B cell (primary cell): Measurements from ENCODE around the gene ANKRD50. TPM values are rescaled to one million over a fixed set of nuclear protein-coding genes. Genes with fewer than 3 reads are reported as not detected.

Experiments used
- ATAC-seq: fragments of 200-7000 bp; cut with Tn5 transposase; one replicate; pipeline ENCODE4 v1.10.0; 2021; ENCODE audit warnings: low read depth, mild to moderate bottlenecking, moderate number of reproducible peaks, moderate library complexity
- CTCF ChIA-PET: fragments of 350-600 bp; sonication (Branson Sonifier 250); formaldehyde crosslinking; loops from one replicate; lab custom pipeline; 2021; ENCODE audit warnings: antibody characterized with exemption, inconsistent platforms; lab: Charles Lee
- POLR2A ChIA-PET: fragments of 350-600 bp; sonication (Branson Sonifier 250); formaldehyde crosslinking; loops from one replicate; lab custom pipeline; 2021; ENCODE audit warnings: antibody characterized with exemption; lab: Charles Lee
- DNase-seq: peaks from one replicate; pipeline ENCODE4 v3.0.0; 2013
- H2AFZ ChIP-seq: 2 replicates; pipeline ENCODE4 v1.6.1; 2012; ENCODE audit warnings: mild to moderate bottlenecking, low read depth, low read length; ENCODE audit not compliant: insufficient read depth, poor library complexity, severe bottlenecking
- H3K27ac ChIP-seq, 2 donors: 1 replicate in 1 of 2; 2 replicates in 1 of 2; pipeline ENCODE4 v1.5.1; 2012 to 2013; ENCODE audit warnings: low read length in 2 of 2, mild to moderate bottlenecking in 2 of 2, moderate library complexity in 1 of 2
- H3K27me3 ChIP-seq, 4 experiments: fragments of 200-600 bp in 1 of 4; sonication (generic) in 1 of 4; replicated peaks in 1 of 4; 1 replicate in 2 of 4; 2 replicates in 2 of 4; pipeline versions ENCODE4 v1.6.1 to v1.7.0; 2013 to 2016; ENCODE audit warnings: low read length in 3 of 4, mild to moderate bottlenecking in 2 of 4, mixed read lengths in 1 of 4, moderate library complexity in 1 of 4; ENCODE audit not compliant: insufficient read depth in 4 of 4, control insufficient read depth in 3 of 4; ENCODE audit errors: control extremely low read depth in 1 of 4
- H3K36me3 ChIP-seq, 2 experiments: replicated peaks in 1 of 2; 1 replicate in 1 of 2; 2 replicates in 1 of 2; pipeline versions ENCODE4 v1.6.1 to v1.7.1; 2013; ENCODE audit warnings: low read length in 1 of 2; ENCODE audit not compliant: insufficient read depth in 2 of 2, control insufficient read depth in 1 of 2; ENCODE audit errors: control extremely low read depth in 1 of 2, extremely low read depth in 1 of 2
- H3K4me1 ChIP-seq, 2 donors: fragments of 200-600 bp in 1 of 2; sonication (generic) in 1 of 2; 1 replicate in 1 of 2; 2 replicates in 1 of 2; pipeline versions ENCODE4 v1.5.1 to v1.6.1; 2013 to 2017; ENCODE audit warnings: low read length in 2 of 2; ENCODE audit not compliant: control insufficient read depth in 2 of 2, insufficient read depth in 2 of 2
- H3K4me2 ChIP-seq: replicated peaks from 2 replicates; pipeline ENCODE3; 2012; ENCODE audit warnings: mild to moderate bottlenecking, low read depth, low read length; ENCODE audit not compliant: poor library complexity, severe bottlenecking
- H3K4me3 ChIP-seq, 5 experiments: fragments of 200-600 bp in 1 of 5; sonication (generic) in 1 of 5; 1 replicate in 3 of 5; 2 replicates in 2 of 5; pipeline versions ENCODE4 v1.5.1 to v1.7.0; 2011 to 2016; ENCODE audit warnings: low read length in 4 of 5, mild to moderate bottlenecking in 4 of 5, low read depth in 2 of 5, control low read depth in 1 of 5, moderate library complexity in 1 of 5; ENCODE audit not compliant: insufficient read depth in 1 of 5; ENCODE audit errors: control extremely low read depth in 1 of 5, extremely low read depth in 1 of 5
- H3K79me2 ChIP-seq: fragments of 200-600 bp; sonication (generic); one replicate; pipeline ENCODE4 v1.6.0; 2016; ENCODE audit warnings: low read length; ENCODE audit not compliant: control insufficient read depth, insufficient read depth
- H3K9ac ChIP-seq: fragments of 200-600 bp; sonication (generic); 2 replicates; pipeline ENCODE4 v1.6.1; 2017; ENCODE audit warnings: mild to moderate bottlenecking, low read length, moderate library complexity
- H3K9me3 ChIP-seq, 3 donors: one replicate each; pipeline versions ENCODE4 v1.6.1 to v1.7.1; 2013; ENCODE audit warnings: low read length in 2 of 3; ENCODE audit not compliant: control insufficient read depth in 2 of 3, insufficient read depth in 1 of 3; ENCODE audit errors: control extremely low read depth in 1 of 3
- H4K20me1 ChIP-seq: 2 replicates; pipeline ENCODE4 v1.6.0; 2012; ENCODE audit warnings: mild to moderate bottlenecking, low read length; ENCODE audit not compliant: insufficient read depth, control insufficient read depth, poor library complexity, severe bottlenecking
- H3K27ac Mint-ChIP-seq: one replicate; pipeline ENCODE4 v1.8.0; 2021; ENCODE audit warnings: mixed read lengths
- H3K27me3 Mint-ChIP-seq: one replicate; pipeline ENCODE4 v1.8.0; 2021; ENCODE audit warnings: mixed read lengths
- H3K4me1 Mint-ChIP-seq: one replicate; pipeline ENCODE4 v1.8.0; 2021; ENCODE audit warnings: mixed read lengths
- H3K4me3 Mint-ChIP-seq: one replicate; pipeline ENCODE4 v1.8.0; 2021; ENCODE audit warnings: mixed read lengths
- H3K9me3 Mint-ChIP-seq: one replicate; pipeline ENCODE4 v1.8.0; 2022; ENCODE audit warnings: mixed read lengths; ENCODE audit not compliant: insufficient read depth
- EZH2 ChIP-seq: IDR thresholded peaks from 2 replicates; pipeline ENCODE4 v1.6.1; 2012; ENCODE audit warnings: borderline replicate concordance, low read depth, mild to moderate bottlenecking, moderate library complexity, low read length; ENCODE audit not compliant: insufficient read depth, poor library complexity, severe bottlenecking
- WGBS: methylation state at CpG from one replicate; pipeline ENCODE4 v1.1.5; 2013; ENCODE audit warnings: missing lambda C conversion rate; ENCODE audit not compliant: insufficient coverage; 5-methylcytosine and 5-hydroxymethylcytosine counted together
- intact Hi-C: fragments of 100-400 bp; cut with micrococcal nuclease; formaldehyde crosslinking; loops from one replicate; pipeline ENCODE4 v1.10.0; 2022
- polyA plus RNA-seq: library from polyadenylated mRNA; depleted of rRNA; stranded (reverse); fragments of >200 nt; gene quantifications from 2 replicates; pipeline ENCODE4 v1.2.3, GENCODE V29; 2012
- total RNA-seq, 2 donors: library from RNA; stranded (reverse); fragments of 120-200 nt in 1 of 2; gene quantifications; 1 replicate in 1 of 2; 2 replicates in 1 of 2; pipeline versions ENCODE4 v1.2.3 to v1.2.4, GENCODE V29; 2013 to 2022
- TF ChIP-seq, protein P1 (sequence below): fragments of 200-600 bp; IDR thresholded peaks from one replicate; pipeline ENCODE4 v1.8.0; 2022; ENCODE audit warnings: antibody characterized with exemption, mild to moderate bottlenecking

ANKRD50 gene
- total and polyA plus RNA-seq, 2 donors (not counting 1 experiment from before 2014, with no cell fraction given): 0.18 to 0.47 TPM

DNA sequence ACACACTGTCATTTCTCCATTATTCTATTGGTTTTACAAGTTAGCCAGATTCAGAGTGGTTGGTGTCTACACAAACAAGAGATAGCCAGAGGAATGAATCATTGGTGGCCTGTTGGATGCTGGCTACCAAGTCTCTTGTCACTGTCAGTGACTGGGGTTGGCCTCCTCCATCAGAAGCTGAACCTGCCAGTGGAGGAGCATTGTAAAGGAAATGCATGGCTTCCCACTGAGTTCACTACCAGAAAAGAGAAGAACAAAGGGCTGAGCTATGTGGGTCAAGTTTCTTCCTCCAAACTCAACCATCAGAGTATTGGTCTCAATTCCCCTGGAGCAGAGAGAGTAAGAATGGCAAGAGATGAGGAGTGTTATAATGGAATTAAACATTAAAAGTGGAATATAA is 26.5 kb upstream of the ANKRD50 start:
- no peak for TF ChIP-seq EZH2
- TF ChIP-seq, protein P1, sequence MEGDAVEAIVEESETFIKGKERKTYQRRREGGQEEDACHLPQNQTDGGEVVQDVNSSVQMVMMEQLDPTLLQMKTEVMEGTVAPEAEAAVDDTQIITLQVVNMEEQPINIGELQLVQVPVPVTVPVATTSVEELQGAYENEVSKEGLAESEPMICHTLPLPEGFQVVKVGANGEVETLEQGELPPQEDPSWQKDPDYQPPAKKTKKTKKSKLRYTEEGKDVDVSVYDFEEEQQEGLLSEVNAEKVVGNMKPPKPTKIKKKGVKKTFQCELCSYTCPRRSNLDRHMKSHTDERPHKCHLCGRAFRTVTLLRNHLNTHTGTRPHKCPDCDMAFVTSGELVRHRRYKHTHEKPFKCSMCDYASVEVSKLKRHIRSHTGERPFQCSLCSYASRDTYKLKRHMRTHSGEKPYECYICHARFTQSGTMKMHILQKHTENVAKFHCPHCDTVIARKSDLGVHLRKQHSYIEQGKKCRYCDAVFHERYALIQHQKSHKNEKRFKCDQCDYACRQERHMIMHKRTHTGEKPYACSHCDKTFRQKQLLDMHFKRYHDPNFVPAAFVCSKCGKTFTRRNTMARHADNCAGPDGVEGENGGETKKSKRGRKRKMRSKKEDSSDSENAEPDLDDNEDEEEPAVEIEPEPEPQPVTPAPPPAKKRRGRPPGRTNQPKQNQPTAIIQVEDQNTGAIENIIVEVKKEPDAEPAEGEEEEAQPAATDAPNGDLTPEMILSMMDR: no peak
- intact Hi-C loops: no loop called here
- no peak for ATAC-seq
- no peaks in the 10 kb centered on the region for H4K20me1 ChIP-seq
- no peak overlapping the region for H3K4me3 ChIP-seq
- no peak overlapping the region for H3K9ac ChIP-seq
- ChIA-PET CTCF (no interaction called here), POLR2A (no interaction called here)
- Mint-ChIP-seq H3K27ac (no peak overlapping the region), H3K4me1 (no peaks in the 10 kb centered on the region), H3K9me3 (no peaks in the 10 kb centered on the region), H3K4me3 (no peak overlapping the region), H3K27me3 (peaks cover 3% of the 10 kb centered on the region)
- no peaks in the 10 kb centered on the region for H3K4me1 ChIP-seq
- no peak overlapping the region for H3K27ac ChIP-seq
- no peak for DNase-seq
- no peak overlapping the region for H2AFZ ChIP-seq
- H3K36me3 ChIP-seq: no peaks in the 10 kb centered on the region
- no peak overlapping the region for H3K4me2 ChIP-seq
- H3K79me2 ChIP-seq: no peaks in the 10 kb centered on the region
- no peaks in the 10 kb centered on the region for H3K9me3 ChIP-seq
- H3K27me3 ChIP-seq: no peaks in the 10 kb centered on the region

DNA sequence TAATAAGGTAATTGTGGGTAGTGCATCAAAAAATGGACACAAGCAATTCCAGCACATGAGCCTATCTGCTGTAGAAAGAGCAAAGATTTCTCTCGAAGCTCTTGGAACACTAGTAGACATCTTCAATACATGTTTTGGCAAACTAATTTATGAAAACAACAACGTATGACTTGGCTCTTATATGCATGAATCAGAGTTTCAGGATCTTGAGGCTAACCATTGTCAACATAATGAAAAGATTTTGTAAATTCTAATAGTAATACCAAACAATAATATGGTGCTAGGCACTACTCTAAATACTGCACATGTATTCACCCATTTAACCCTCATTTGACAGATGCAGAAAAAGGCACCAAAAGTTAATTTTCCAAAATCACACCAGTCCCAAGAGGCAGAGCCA is 25.1 kb upstream of the ANKRD50 start:
- DNase-seq (no peak), ATAC-seq (no peak)
- Histone ChIP-seq H3K4me2 (no peak overlapping the region), H3K27ac (no peak overlapping the region), H3K9me3 (no peaks in the 10 kb centered on the region), H3K4me3 (no peak overlapping the region), H3K79me2 (no peaks in the 10 kb centered on the region), H2AFZ (no peak overlapping the region), H3K4me1 (no peaks in the 10 kb centered on the region), H4K20me1 (no peaks in the 10 kb centered on the region), H3K9ac (no peak overlapping the region), H3K36me3 (no peaks in the 10 kb centered on the region), H3K27me3 (no peaks in the 10 kb centered on the region)
- Mint-ChIP-seq H3K4me3 (no peak overlapping the region), H3K4me1 (no peaks in the 10 kb centered on the region), H3K9me3 (no peaks in the 10 kb centered on the region), H3K27ac (no peak overlapping the region), H3K27me3 (peaks cover 3% of the 10 kb centered on the region)
- CTCF ChIA-PET: no interaction called here
- TF ChIP-seq EZH2: no peak
- TF ChIP-seq, protein P1: no peak
- intact Hi-C loops: no loop called here
- POLR2A ChIA-PET: no interaction called here
- WGBS: 80% methylated on average over 1 of the region's 2 CpGs
